GM21717 (cell line): Measurements from ENCODE around the gene ZNF394.
"Not testable (repeated sequence)": the region's sequence is repeated elsewhere in the genome, so short reads cannot be mapped to it uniquely, and the experiment has no call there.

Experiments
- ATAC-seq: cut with Tn5 transposase; IDR thresholded peaks from one replicate; pipeline ENCODE4 v1.9.1; 2021; ENCODE audit warnings: mild to moderate bottlenecking, moderate library complexity; ENCODE audit not compliant: unreplicated experiment

The ZNF394 gene

GRCh38 chr7:99499721-99500636 is at the start of gene ZNF394:
TSS of gene ZNF394 (minus strand) at chr7:99500281. CDS start at chr7:99500093, 188 bp downstream.
- ATAC-seq, result peak; percentile 44

- ATAC-seq, result not testable (repeated sequence)
Observed at GRCh38 chr7:99549545-99549944, 49.5 kb upstream of the ZNF394 start.

- not testable (repeated sequence) for ATAC-seq
Observed at GRCh38 chr7:99545308-99545707, 45.2 kb upstream of the ZNF394 start.

- ATAC-seq, result no peak
Observed at GRCh38 chr7:99543916-99544315, 43.8 kb upstream of the ZNF394 start.

- ATAC-seq, result no peak
Observed at GRCh38 chr7:99543081-99543671, 43.1 kb upstream of the ZNF394 start.

GRCh38 chr7:99541212-99541611 is 41.1 kb upstream of the ZNF394 start:
- ATAC-seq, result no peak

- ATAC-seq, result no peak
Observed at GRCh38 chr7:99540542-99540941, 40.5 kb upstream of the ZNF394 start.

- no peak for ATAC-seq
Observed at GRCh38 chr7:99539213-99539811, 39.2 kb upstream of the ZNF394 start.

- ATAC-seq, result no peak
Observed at GRCh38 chr7:99535667-99536066, 35.6 kb upstream of the ZNF394 start.

- no peak for ATAC-seq
Observed at GRCh38 chr7:99531354-99531765, 31.3 kb upstream of the ZNF394 start.

GRCh38 chr7:99525713-99526440 is 25.8 kb upstream of the ZNF394 start:
- ATAC-seq, result no peak

- no peak for ATAC-seq
Observed at GRCh38 chr7:99521399-99521798, 21.3 kb upstream of the ZNF394 start.

GRCh38 chr7:99514050-99514449 is 14.0 kb upstream of the ZNF394 start:
- ATAC-seq, result no peak

GRCh38 chr7:99505324-99505662 is 5.2 kb upstream of the ZNF394 start:
- peak; percentile 14 for ATAC-seq

- ATAC-seq, result peak; percentile 76
Observed at GRCh38 chr7:99504603-99505323, 4.7 kb upstream of the ZNF394 start, which contains the start of gene ZKSCAN5. TSS of gene ZKSCAN5 (plus strand) at chr7:99504662. CDS start at chr7:99506045, 1,383 bp downstream.

- ATAC-seq, result no peak
Observed at GRCh38 chr7:99504281-99504602, 4.2 kb upstream of the ZNF394 start.

- not testable (repeated sequence) for ATAC-seq
Observed at GRCh38 chr7:99501236-99501635, 1.2 kb upstream of the ZNF394 start.

- no peak for ATAC-seq
Observed at GRCh38 chr7:99500637-99501009, 542 bp upstream of the ZNF394 start.

GRCh38 chr7:99499371-99499720 is 735 bp downstream of the ZNF394 start:
- no peak for ATAC-seq

GRCh38 chr7:99498546-99498944 is 1.5 kb downstream of the ZNF394 start:
- ATAC-seq, result no peak
